Endothelial cell of umbilical vein (primary cell): ENCODE data around the gene SLC24A3. TPM values are rescaled to one million over a fixed set of nuclear protein-coding genes. Genes with fewer than 3 reads are reported as not detected.

ENCODE experiments used
- BruUV-seq: library from RNA; stranded (reverse); fragments of 400-500 nt; replicated peaks from 2 replicates; lab custom pipeline; 2021; lab: Mats Ljungman, UMichigan
- CTCF ChIA-PET: fragments of 300-600, 350-600 bp; sonication (Branson Sonifier 250); formaldehyde crosslinking; loops from one replicate; lab custom pipeline; 2021; ENCODE audit warnings: antibody characterized with exemption, inconsistent platforms; lab: Charles Lee
- POLR2A ChIA-PET: fragments of 300-600, 350-600 bp; sonication (Branson Sonifier 250); formaldehyde crosslinking; loops from one replicate; lab custom pipeline; 2021; ENCODE audit warnings: antibody characterized with exemption, inconsistent platforms; lab: Charles Lee
- DNase-seq: peaks from one replicate; pipeline ENCODE4 v3.0.0-alpha.2; 2011; ENCODE audit warnings: low read depth, low spot score
- FAIRE-seq: peaks from 2 replicates; lab custom pipeline; 2011; peaks lifted over from hg19 to GRCh38; lab: Jason Lieb, UNC
- H2AFZ ChIP-seq: 2 replicates; pipeline ENCODE4 v1.6.0; 2012; ENCODE audit warnings: low read depth, low read length, control low read depth, inconsistent platforms
- H3K27ac ChIP-seq: 2 replicates; pipeline ENCODE4 v1.5.1; 2011; ENCODE audit warnings: low read depth, mild to moderate bottlenecking, control low read depth, low read length, moderate library complexity; ENCODE audit not compliant: insufficient read depth
- H3K27me3 ChIP-seq, 2 experiments: 2 replicates each; pipeline versions ENCODE4 v1.6.0 to v1.6.1; 2011; ENCODE audit warnings: low read length in 2 of 2, mixed read lengths in 1 of 2; ENCODE audit not compliant: control insufficient read depth in 2 of 2, insufficient read depth in 2 of 2
- H3K36me3 ChIP-seq, 2 experiments: 2 replicates in 1 of 2; 3 replicates in 1 of 2; pipeline ENCODE4 v1.5.1; 2011; ENCODE audit warnings: low read length in 2 of 2, mild to moderate bottlenecking in 1 of 2, moderate library complexity in 1 of 2; ENCODE audit not compliant: control insufficient read depth in 2 of 2, insufficient read depth in 2 of 2; ENCODE audit errors: extremely low read depth in 1 of 2
- H3K4me1 ChIP-seq: 3 replicates; pipeline ENCODE4 v1.5.1; 2011; ENCODE audit warnings: mild to moderate bottlenecking, low read length; ENCODE audit not compliant: control insufficient read depth, insufficient read depth; ENCODE audit errors: extremely low read depth
- H3K4me2 ChIP-seq: 2 replicates; pipeline ENCODE4 v1.6.1; 2011; ENCODE audit warnings: low read length, control low read depth, mixed read lengths; ENCODE audit not compliant: insufficient read depth
- H3K4me3 ChIP-seq, 3 experiments: fragments of 200-600 bp in 1 of 3; sonication (generic), shearing (Covaris generic) in 1 of 3; replicated peaks in 1 of 3; 2 replicates each; pipeline ENCODE4 v1.5.1; 2011 to 2016; ENCODE audit warnings: control low read depth in 3 of 3, low read length in 3 of 3, mild to moderate bottlenecking in 2 of 3, inconsistent platforms in 1 of 3, low read depth in 1 of 3, moderate library complexity in 1 of 3; ENCODE audit not compliant: insufficient read depth in 1 of 3
- H3K79me2 ChIP-seq: 2 replicates; pipeline ENCODE4 v1.6.0; 2012; ENCODE audit warnings: low read length, inconsistent platforms; ENCODE audit not compliant: control insufficient read depth, insufficient read depth
- H3K9ac ChIP-seq: replicated peaks from 2 replicates; pipeline ENCODE3; 2011; ENCODE audit warnings: low read length, control low read depth; ENCODE audit not compliant: insufficient read depth; ENCODE audit errors: extremely low read depth
- H3K9me1 ChIP-seq: replicated peaks from 3 replicates; pipeline ENCODE4 v1.6.0; 2011; ENCODE audit warnings: mild to moderate bottlenecking, low read length; ENCODE audit not compliant: control insufficient read depth, insufficient read depth; ENCODE audit errors: extremely low read depth
- H3K9me3 ChIP-seq: replicated peaks from 2 replicates; pipeline ENCODE4 v1.5.1; 2012; ENCODE audit warnings: low read length, inconsistent platforms; ENCODE audit not compliant: control insufficient read depth, insufficient read depth
- H4K20me1 ChIP-seq: replicated peaks from 2 replicates; pipeline ENCODE3; 2011; ENCODE audit warnings: mild to moderate bottlenecking, low read length; ENCODE audit not compliant: control insufficient read depth, insufficient read depth; ENCODE audit errors: extremely low read depth
- CTCF ChIP-seq, 2 donors: IDR thresholded peaks; 1 replicate in 1 of 2; 2 replicates in 1 of 2; pipeline ENCODE4 v1.5.1; 2011; ENCODE audit warnings: low read length in 2 of 2, mild to moderate bottlenecking in 2 of 2, moderate library complexity in 2 of 2, control low read depth in 1 of 2, inconsistent platforms in 1 of 2, low read depth in 1 of 2; ENCODE audit not compliant: insufficient read depth in 1 of 2; ENCODE audit errors: extremely low read depth in 1 of 2
- EZH2 ChIP-seq: IDR thresholded peaks from 2 replicates; pipeline ENCODE4 v1.6.1; 2012; ENCODE audit warnings: borderline replicate concordance, low read depth, mild to moderate bottlenecking, moderate library complexity, low read length, inconsistent platforms; ENCODE audit not compliant: severe bottlenecking
- FOS ChIP-seq: IDR thresholded peaks from 2 replicates; pipeline ENCODE4 v1.6.1; 2011; ENCODE audit warnings: mild to moderate bottlenecking, low read length, moderate library complexity, borderline replicate concordance; ENCODE audit not compliant: insufficient read depth
- GATA2 ChIP-seq: IDR thresholded peaks from 2 replicates; pipeline ENCODE4 v1.7.0; 2011; ENCODE audit warnings: low read depth, mild to moderate bottlenecking, moderate library complexity, mixed read lengths, low read length; ENCODE audit not compliant: insufficient read length, insufficient read depth
- JUN ChIP-seq: IDR thresholded peaks from 2 replicates; pipeline ENCODE4 v1.6.1; 2011; ENCODE audit warnings: borderline replicate concordance, low read depth; ENCODE audit not compliant: insufficient read length, insufficient read depth
- MAX ChIP-seq: IDR thresholded peaks from 2 replicates; pipeline ENCODE4 v1.6.1; 2011; ENCODE audit not compliant: insufficient read depth, insufficient read length
- MYC ChIP-seq: IDR thresholded peaks from one replicate; pipeline ENCODE4 v1.6.1; 2011; ENCODE audit warnings: mild to moderate bottlenecking, low read depth, low read length
- POLR2A ChIP-seq: IDR thresholded peaks from 2 replicates; pipeline ENCODE4 v1.6.1; 2012; ENCODE audit warnings: low read depth, mild to moderate bottlenecking, control low read depth, low read length
- POLR2AphosphoS5 ChIP-seq: IDR thresholded peaks from 2 replicates; pipeline ENCODE4 v1.6.1; 2012; ENCODE audit warnings: low read depth, mild to moderate bottlenecking, control low read depth, low read length, moderate library complexity; ENCODE audit not compliant: insufficient read depth
- dilution Hi-C: fragments of 300-500 bp; cut with MboI; formaldehyde crosslinking; loops from one replicate; pipeline ENCODE4 v1.15.0; 2019; ENCODE audit warnings: low sequenced_read_pairs; ENCODE audit not compliant: extremely low pct_ligation_motif_present
- intact Hi-C: fragments of 100-400 bp; cut with micrococcal nuclease; formaldehyde crosslinking; loops from one replicate; pipeline ENCODE4 v1.10.0; 2022
- polyA plus RNA-seq, 4 experiments: library from polyadenylated mRNA; depleted of rRNA in 3 of 4; stranded (reverse) in 3 of 4; unstranded in 1 of 4; fragments of >200 nt; gene quantifications; 2 replicates each; pipeline versions ENCODE4 v1.2.1 to v1.2.3, GENCODE V29; 2011 to 2012; ENCODE audit warnings: missing spikeins in 1 of 4
- total RNA-seq: library from RNA; stranded (reverse); gene quantifications from 2 replicates; pipeline ENCODE4 v1.2.3, GENCODE V29; 2021

The SLC24A3 gene
- total and polyA plus RNA-seq, 2 donors (not counting 3 experiments of a cell fraction or from before 2014, with no cell fraction given), result not detected

GRCh38 chr20:19185083-19185482 lies 27.4 kb upstream of the SLC24A3 start:
- no peaks in the 10 kb centered on the region for H3K4me1 ChIP-seq
- H3K9me3 ChIP-seq, result no peaks in the 10 kb centered on the region
- no peaks in the 10 kb centered on the region for H3K9me1 ChIP-seq
- H3K27me3 ChIP-seq, result no peaks in the 10 kb centered on the region
- TF ChIP-seq EZH2, result no peak
- TF ChIP-seq JUN, result no peak
- TF ChIP-seq POLR2A, result no peak
- no peak for TF ChIP-seq FOS
- no peak for TF ChIP-seq MYC
- TF ChIP-seq POLR2AphosphoS5, result no peak
- no peak for TF ChIP-seq MAX
- TF ChIP-seq CTCF (IDR thresholded peaks at IDR 0.05; ENCODE audit: extremely low read depth in 1 of 2, insufficient read depth in 1 of 2, low read depth in 1 of 2, low read length in 2 of 2), result no peak
- TF ChIP-seq GATA2, result no peak
- H3K79me2 ChIP-seq, result no peaks in the 10 kb centered on the region
- no peak overlapping the region for H2AFZ ChIP-seq
- CTCF ChIA-PET, result no interaction called here
- H3K4me2 ChIP-seq, result no peak overlapping the region
- POLR2A ChIA-PET, result no interaction called here
- FAIRE-seq (no peak), DNase-seq (no peak)
- BruUV-seq, result no TSS peak
- no peak overlapping the region for H3K9ac ChIP-seq
- H3K36me3 ChIP-seq, result no peaks in the 10 kb centered on the region
- no peak overlapping the region for H3K4me3 ChIP-seq
- dilution Hi-C loops, result no loop called here
- intact Hi-C loops, result no loop called here
- H4K20me1 ChIP-seq, result no peaks in the 10 kb centered on the region
- H3K27ac ChIP-seq, result no peak overlapping the region
